HepG2 (cell line): ENCODE data around the gene TMEM120A.

Experiments used
- ARNT ChIP-seq: fragments of 450-650 bp; IDR thresholded peaks from 2 replicates; pipeline ENCODE4 v1.6.1; 2017
- KDM2A ChIP-seq: sonication (generic); formaldehyde crosslinking; IDR thresholded peaks from 2 replicates; pipeline ENCODE4 v1.4.0; 2020; ENCODE audit warnings: low read depth, missing genetic modification reagents, borderline replicate concordance
- ZNF484 ChIP-seq: sonication (generic); formaldehyde crosslinking; IDR thresholded peaks from 2 replicates; pipeline ENCODE4 v1.5.1; 2020; ENCODE audit warnings: mild to moderate bottlenecking, low read depth, missing genetic modification reagents, borderline replicate concordance
- TF ChIP-seq, protein P1 (sequence below): IDR thresholded peaks from 2 replicates; pipeline ENCODE4 v1.6.1; 2016; ENCODE audit warnings: low read depth, borderline replicate concordance

DNA sequence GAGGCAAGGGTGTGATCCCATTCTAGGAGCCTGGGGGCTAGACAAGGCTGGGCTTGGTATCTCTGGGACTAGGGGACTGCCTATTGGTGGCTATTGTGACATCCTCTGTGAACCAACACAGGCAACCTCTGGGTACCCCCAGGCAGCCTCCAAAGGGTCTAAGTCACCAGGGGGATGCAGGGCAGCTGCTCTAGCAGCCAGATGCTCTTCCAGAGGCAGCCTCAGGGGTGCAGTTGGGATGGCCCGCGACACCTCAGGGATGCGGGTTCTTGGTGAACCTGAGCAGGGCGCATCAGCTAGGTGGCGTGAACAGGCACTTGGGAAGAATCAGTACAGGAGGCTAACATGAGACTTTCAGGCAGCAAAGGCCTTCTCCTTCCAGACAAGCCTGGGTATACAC is 1.6 kb upstream of the TMEM120A start:
- TF ChIP-seq, protein P1, sequence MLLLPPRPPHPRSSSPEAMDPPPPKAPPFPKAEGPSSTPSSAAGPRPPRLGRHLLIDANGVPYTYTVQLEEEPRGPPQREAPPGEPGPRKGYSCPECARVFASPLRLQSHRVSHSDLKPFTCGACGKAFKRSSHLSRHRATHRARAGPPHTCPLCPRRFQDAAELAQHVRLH (CRISPR knock-in tag), result no peak
- no peak for TF ChIP-seq KDM2A (CRISPR knock-in tag)
- no peak for TF ChIP-seq ARNT
- TF ChIP-seq ZNF484 (CRISPR knock-in tag), result no peak
